Gastroesophageal sphincter (tissue), 3 donors: ENCODE results near the gene ENC1.

Experiments
- CTCF ChIP-seq, 4 experiments: fragments of 200-600 bp in 2 of 4; fragments of 450-650 bp in 2 of 4; sonication (generic) in 1 of 4; IDR thresholded peaks; one replicate each; pipeline ENCODE4 v1.5.1; 2017 to 2019; ENCODE audit warnings: antibody characterized with exemption in 4 of 4, mild to moderate bottlenecking in 2 of 4, moderate library complexity in 2 of 4
- POLR2A ChIP-seq, 2 donors: fragments of 450-650 bp; IDR thresholded peaks; one replicate each; pipeline ENCODE4 v1.6.1; 2017; ENCODE audit warnings: antibody characterized with exemption in 2 of 2, mild to moderate bottlenecking in 2 of 2, moderate library complexity in 1 of 2

- no peak for TF ChIP-seq POLR2A (IDR thresholded peaks at IDR 0.05)
- TF ChIP-seq CTCF (IDR thresholded peaks at IDR 0.05), result no peak
Observed at GRCh38 chr5:74672215-74672877, 31.8 kb upstream of the ENC1 start.
